WTC11 (cell line): ENCODE results near the gene OR10D3.

ENCODE experiments used
- GABPB1 ChIP-seq: sonication (generic); formaldehyde crosslinking; IDR thresholded peaks from 2 replicates; pipeline ENCODE4 v1.8.1; 2023; ENCODE audit warnings: mild to moderate bottlenecking, missing genetic modification reagents
- MXD4 ChIP-seq: fragments of 250-450 bp; sonication (Bioruptor Pico); IDR thresholded peaks from 2 replicates; pipeline ENCODE4 v1.8.0; 2021; ENCODE audit warnings: mild to moderate bottlenecking, moderate library complexity, borderline replicate concordance
- TF ChIP-seq, protein P1 (sequence below): sonication (generic); formaldehyde crosslinking; IDR thresholded peaks from 2 replicates; pipeline ENCODE4 v1.8.1; 2023; ENCODE audit warnings: mild to moderate bottlenecking, missing genetic modification reagents, moderate library complexity

DNA sequence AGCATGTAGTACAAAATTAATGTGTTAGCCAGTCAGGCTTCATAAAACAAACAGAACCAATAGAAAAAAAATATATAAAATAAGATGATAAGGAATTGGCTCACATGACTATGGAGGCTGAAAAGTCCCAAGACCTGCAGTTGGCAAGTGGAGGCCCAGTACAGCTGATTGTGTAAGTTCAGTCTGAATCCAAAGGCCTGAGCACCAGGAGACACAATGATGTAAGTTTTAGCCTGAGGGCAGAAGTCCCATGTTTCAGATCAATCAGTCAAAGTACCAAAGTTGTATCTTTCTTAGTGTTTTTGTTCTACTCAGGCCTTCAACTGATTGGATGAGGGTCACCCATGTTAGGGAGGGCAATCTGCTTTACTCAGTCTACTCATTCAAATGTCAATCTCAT is 14.3 kb upstream of the OR10D3 start:
- TF ChIP-seq, protein P1, sequence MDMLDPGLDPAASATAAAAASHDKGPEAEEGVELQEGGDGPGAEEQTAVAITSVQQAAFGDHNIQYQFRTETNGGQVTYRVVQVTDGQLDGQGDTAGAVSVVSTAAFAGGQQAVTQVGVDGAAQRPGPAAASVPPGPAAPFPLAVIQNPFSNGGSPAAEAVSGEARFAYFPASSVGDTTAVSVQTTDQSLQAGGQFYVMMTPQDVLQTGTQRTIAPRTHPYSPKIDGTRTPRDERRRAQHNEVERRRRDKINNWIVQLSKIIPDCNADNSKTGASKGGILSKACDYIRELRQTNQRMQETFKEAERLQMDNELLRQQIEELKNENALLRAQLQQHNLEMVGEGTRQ: no peak
- TF ChIP-seq GABPB1 (CRISPR knock-in tag) (no peak), MXD4 (CRISPR knock-in tag) (no peak)
